Ishikawa (cell line): Measurements from ENCODE around the gene ATP8A2.

Source experiments
- CEBPB ChIP-seq: IDR thresholded peaks from 2 replicates; pipeline ENCODE4 v1.6.1; 2012
- CREB1 ChIP-seq: IDR thresholded peaks from 2 replicates; pipeline ENCODE4 v1.6.1; 2012; ENCODE audit warnings: low read depth
- EGR1 ChIP-seq: IDR thresholded peaks from 2 replicates; pipeline ENCODE4 v1.6.1; 2012
- EP300 ChIP-seq: IDR thresholded peaks from 2 replicates; pipeline ENCODE4 v1.6.1; 2012; ENCODE audit warnings: borderline replicate concordance
- FOXM1 ChIP-seq: IDR thresholded peaks from 2 replicates; pipeline ENCODE4 v1.6.1; 2012; ENCODE audit warnings: low read depth, borderline replicate concordance
- MAX ChIP-seq: IDR thresholded peaks from 2 replicates; pipeline ENCODE4 v1.6.1; 2012
- NFIC ChIP-seq: IDR thresholded peaks from 2 replicates; pipeline ENCODE4 v1.6.1; 2012
- RAD21 ChIP-seq: IDR thresholded peaks from 2 replicates; pipeline ENCODE4 v1.6.1; 2012; ENCODE audit warnings: low read depth
- REST ChIP-seq: IDR thresholded peaks from 2 replicates; pipeline ENCODE4 v1.6.1; 2012; ENCODE audit warnings: low read depth, mild to moderate bottlenecking
- TAF1 ChIP-seq: IDR thresholded peaks from 2 replicates; pipeline ENCODE4 v1.6.1; 2012; ENCODE audit warnings: low read depth, mild to moderate bottlenecking
- TCF12 ChIP-seq: IDR thresholded peaks from 2 replicates; pipeline ENCODE4 v1.6.1; 2012; ENCODE audit warnings: low read depth
- TEAD4 ChIP-seq: IDR thresholded peaks from 2 replicates; pipeline ENCODE4 v1.6.1; 2012
- USF1 ChIP-seq: IDR thresholded peaks from 2 replicates; pipeline ENCODE4 v1.6.1; 2012
- YY1 ChIP-seq: IDR thresholded peaks from 2 replicates; pipeline ENCODE4 v1.6.1; 2012; ENCODE audit warnings: low read depth
- ZBTB7A ChIP-seq: IDR thresholded peaks from 2 replicates; pipeline ENCODE4 v1.6.1; 2012; ENCODE audit warnings: low read depth

Gene ATP8A2

GRCh38 chr13:25902455-25902854 is 530.7 kb downstream of the ATP8A2 start:
- TF ChIP-seq CEBPB (no peak), RAD21 (no peak), TAF1 (no peak)

GRCh38 chr13:25902891-25903341 is 531.1 kb downstream of the ATP8A2 start:
- TF ChIP-seq TAF1: no peak
- TF ChIP-seq USF1: no peak
- no peak for TF ChIP-seq CREB1
- TF ChIP-seq EP300: no peak

GRCh38 chr13:25904830-25905229 is 533.1 kb downstream of the ATP8A2 start:
- TF ChIP-seq YY1 (no peak), RAD21 (no peak), USF1 (no peak), TEAD4 (no peak), EGR1 (no peak), CREB1 (no peak), ZBTB7A (no peak), TAF1 (no peak), NFIC (no peak), TCF12 (no peak), FOXM1 (no peak), MAX (no peak), CEBPB (no peak), EP300 (no peak)

GRCh38 chr13:25905611-25906010 is 533.8 kb downstream of the ATP8A2 start:
- no peak for TF ChIP-seq USF1
- no peak for TF ChIP-seq TAF1

- TF ChIP-seq CEBPB (no peak), USF1 (no peak), CREB1 (no peak), EGR1 (no peak), MAX (no peak), TCF12 (no peak), TAF1 (no peak), EP300 (no peak), NFIC (no peak)
Measured at GRCh38 chr13:25906191-25906661, 534.5 kb downstream of the ATP8A2 start.

- TF ChIP-seq RAD21 (no peak), USF1 (no peak), TAF1 (no peak), CREB1 (no peak)
Measured at GRCh38 chr13:25908366-25908765, 536.6 kb downstream of the ATP8A2 start.

- TF ChIP-seq NFIC (no peak), TCF12 (no peak), MAX (no peak), TEAD4 (no peak), REST (no peak), EGR1 (no peak), EP300 (no peak), ZBTB7A (no peak), CREB1 (no peak), TAF1 (no peak), YY1 (no peak), FOXM1 (no peak), USF1 (no peak), RAD21 (no peak)
Measured at GRCh38 chr13:25910243-25910642, 538.5 kb downstream of the ATP8A2 start.
